ENCODE data around the gene DYRK2.

DYRK2 gene

DNA sequence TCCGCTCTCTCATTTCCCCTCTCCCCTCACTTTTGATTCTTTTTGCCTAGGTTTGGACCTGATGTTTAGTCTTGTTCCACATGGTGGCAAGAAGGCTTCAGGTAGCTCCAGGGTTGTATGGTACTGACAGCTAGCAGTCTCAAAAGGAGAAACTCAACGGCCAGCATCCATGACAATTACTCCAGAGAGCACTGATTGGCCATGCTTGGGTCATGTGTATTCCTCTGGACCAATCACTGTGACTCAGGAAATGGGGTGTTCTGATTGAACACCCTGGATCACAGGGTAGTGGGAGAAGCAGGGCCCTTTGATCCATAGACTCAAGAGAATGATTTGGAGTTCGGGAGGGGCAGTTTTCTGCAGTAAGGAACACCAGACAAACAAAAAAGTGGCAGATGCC is 45.3 kb downstream of the DYRK2 start:
- H3K27ac Mint-ChIP-seq, result no peak overlapping the region
- TF ChIP-seq, protein P1, sequence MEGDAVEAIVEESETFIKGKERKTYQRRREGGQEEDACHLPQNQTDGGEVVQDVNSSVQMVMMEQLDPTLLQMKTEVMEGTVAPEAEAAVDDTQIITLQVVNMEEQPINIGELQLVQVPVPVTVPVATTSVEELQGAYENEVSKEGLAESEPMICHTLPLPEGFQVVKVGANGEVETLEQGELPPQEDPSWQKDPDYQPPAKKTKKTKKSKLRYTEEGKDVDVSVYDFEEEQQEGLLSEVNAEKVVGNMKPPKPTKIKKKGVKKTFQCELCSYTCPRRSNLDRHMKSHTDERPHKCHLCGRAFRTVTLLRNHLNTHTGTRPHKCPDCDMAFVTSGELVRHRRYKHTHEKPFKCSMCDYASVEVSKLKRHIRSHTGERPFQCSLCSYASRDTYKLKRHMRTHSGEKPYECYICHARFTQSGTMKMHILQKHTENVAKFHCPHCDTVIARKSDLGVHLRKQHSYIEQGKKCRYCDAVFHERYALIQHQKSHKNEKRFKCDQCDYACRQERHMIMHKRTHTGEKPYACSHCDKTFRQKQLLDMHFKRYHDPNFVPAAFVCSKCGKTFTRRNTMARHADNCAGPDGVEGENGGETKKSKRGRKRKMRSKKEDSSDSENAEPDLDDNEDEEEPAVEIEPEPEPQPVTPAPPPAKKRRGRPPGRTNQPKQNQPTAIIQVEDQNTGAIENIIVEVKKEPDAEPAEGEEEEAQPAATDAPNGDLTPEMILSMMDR (IDR thresholded peaks at IDR 0.05; ENCODE audit: unreplicated experiment in 3 of 3), result no peak
- no peaks in the 10 kb centered on the region for H3K9me3 Mint-ChIP-seq
- no peaks in the 10 kb centered on the region for H3K4me1 Mint-ChIP-seq
- no peak overlapping the region for H3K4me3 Mint-ChIP-seq
- H3K27me3 Mint-ChIP-seq (ENCODE audit: low read depth), result no peaks in the 10 kb centered on the region
- no peaks in the 10 kb centered on the region for H3K36me3 Mint-ChIP-seq (ENCODE audit: low read depth)

DNA sequence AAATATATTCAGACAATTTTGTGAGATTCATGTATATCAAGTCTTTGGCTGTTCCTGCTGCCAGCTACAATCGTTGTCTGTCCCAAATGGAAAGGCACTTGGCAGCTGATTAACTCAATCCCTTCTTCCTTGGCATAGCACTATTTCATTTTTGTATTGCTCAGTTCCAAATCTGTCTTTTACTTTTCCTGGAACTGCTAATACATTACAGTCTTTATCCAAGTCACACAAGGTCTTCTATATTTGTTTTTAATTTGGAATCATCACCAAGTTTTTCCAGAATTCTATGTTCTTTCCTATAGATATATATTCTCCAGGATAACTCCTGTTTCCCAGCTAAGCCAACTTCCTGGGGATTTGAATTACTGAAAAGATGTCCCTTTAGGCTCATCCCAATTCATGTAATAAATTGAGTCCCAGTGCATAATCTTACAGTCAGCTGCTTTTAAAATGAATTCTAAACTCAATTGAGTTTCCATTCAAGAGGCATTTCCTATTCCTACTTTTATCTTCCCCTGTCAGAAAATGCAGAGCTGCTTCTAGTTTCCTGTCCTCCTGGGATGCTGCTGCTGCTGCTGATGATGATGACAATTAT is 45.9 kb downstream of the DYRK2 start:
- H3K4me3 Mint-ChIP-seq, result no peak overlapping the region
- no peaks in the 10 kb centered on the region for H3K9me3 Mint-ChIP-seq
- TF ChIP-seq, protein P1 (IDR thresholded peaks at IDR 0.05; ENCODE audit: unreplicated experiment in 3 of 3), result no peak
- H3K27ac Mint-ChIP-seq, result no peak overlapping the region
- no peaks in the 10 kb centered on the region for H3K4me1 Mint-ChIP-seq
- peaks cover 2% of the 10 kb centered on the region for H3K27me3 Mint-ChIP-seq (ENCODE audit: low read depth)
- no peaks in the 10 kb centered on the region for H3K36me3 Mint-ChIP-seq (ENCODE audit: low read depth)

DNA sequence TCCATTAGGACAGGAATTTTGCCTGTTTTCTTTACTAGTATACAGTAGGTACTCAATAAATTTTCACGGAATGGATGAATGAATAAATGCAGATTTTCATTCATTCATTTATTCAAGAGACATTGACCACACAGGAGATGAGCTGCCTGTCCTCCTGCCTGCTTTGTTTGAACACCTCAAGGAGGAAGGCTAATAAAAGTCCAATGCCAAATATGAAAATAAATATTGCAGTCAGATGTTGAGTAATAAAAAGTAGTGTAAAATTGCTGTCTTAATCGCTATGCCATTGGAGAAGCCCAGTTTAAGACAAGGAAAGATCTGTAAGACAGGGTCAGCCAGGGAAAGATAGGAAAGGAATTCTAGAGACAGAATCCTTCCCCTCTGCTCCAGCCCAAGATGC is 47.4 kb downstream of the DYRK2 start:
- H3K27ac Mint-ChIP-seq, result no peak overlapping the region
- peaks cover 7% of the 10 kb centered on the region for H3K27me3 Mint-ChIP-seq (ENCODE audit: low read depth)
- H3K9me3 Mint-ChIP-seq, result no peaks in the 10 kb centered on the region
- TF ChIP-seq, protein P1 (IDR thresholded peaks at IDR 0.05; ENCODE audit: unreplicated experiment in 3 of 3), result no peak
- no peak overlapping the region for H3K4me3 Mint-ChIP-seq
- no peaks in the 10 kb centered on the region for H3K36me3 Mint-ChIP-seq (ENCODE audit: low read depth)
- H3K4me1 Mint-ChIP-seq, result peaks cover 4% of the 10 kb centered on the region

DNA sequence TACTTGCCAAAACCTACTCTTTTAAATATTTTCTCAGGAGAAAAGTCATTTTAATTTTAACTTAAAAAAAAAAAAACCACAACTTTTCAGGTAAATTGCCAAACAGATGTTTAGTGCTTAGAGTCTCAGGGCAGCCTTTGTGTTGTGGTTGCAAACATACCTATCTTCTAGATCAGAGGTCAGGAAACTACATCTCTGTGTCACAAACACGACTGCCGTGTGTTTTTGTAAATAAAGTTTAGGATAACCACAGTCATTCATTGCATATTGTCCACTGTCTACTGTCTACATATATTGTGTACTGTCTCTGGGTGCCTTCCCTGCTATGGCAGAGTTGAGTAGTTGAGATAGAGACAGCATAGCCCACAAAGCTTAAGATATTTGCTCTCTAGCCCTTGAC is 48.9 kb downstream of the DYRK2 start:
- H3K4me1 Mint-ChIP-seq, result peaks cover 13% of the 10 kb centered on the region
- H3K27ac Mint-ChIP-seq, result no peak overlapping the region
- H3K27me3 Mint-ChIP-seq (ENCODE audit: low read depth), result peaks cover 18% of the 10 kb centered on the region
- no peak overlapping the region for H3K4me3 Mint-ChIP-seq
- TF ChIP-seq, protein P1 (IDR thresholded peaks at IDR 0.05; ENCODE audit: unreplicated experiment in 3 of 3), result no peak
- H3K36me3 Mint-ChIP-seq (ENCODE audit: low read depth), result no peaks in the 10 kb centered on the region
- no peaks in the 10 kb centered on the region for H3K9me3 Mint-ChIP-seq

DNA sequence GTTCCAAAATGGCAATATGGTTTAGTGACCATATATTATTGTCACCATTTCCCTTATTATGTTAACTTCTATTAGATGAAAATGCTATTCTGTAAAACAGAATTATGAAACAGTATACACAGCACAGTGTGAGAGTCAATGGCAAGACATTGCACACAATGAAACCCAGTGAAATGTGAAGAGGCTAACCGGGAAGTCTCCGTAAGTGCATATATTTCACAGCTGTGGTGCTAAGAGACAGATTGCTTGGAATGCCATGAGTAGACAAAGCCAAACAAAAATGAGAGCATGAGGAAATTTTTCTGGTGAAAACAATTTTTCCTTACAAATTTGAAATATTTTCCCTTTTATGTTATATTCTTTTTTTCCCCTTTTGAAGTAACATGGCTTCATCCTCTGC is 49.4 kb downstream of the DYRK2 start:
- Mint-ChIP-seq H3K9me3 (no peaks in the 10 kb centered on the region), H3K27ac (no peak overlapping the region), H3K4me1 (peaks cover 13% of the 10 kb centered on the region), H3K27me3 (ENCODE audit: low read depth) (peaks cover 22% of the 10 kb centered on the region), H3K4me3 (no peak overlapping the region), H3K36me3 (ENCODE audit: low read depth) (no peaks in the 10 kb centered on the region)
- TF ChIP-seq, protein P1 (IDR thresholded peaks at IDR 0.05; ENCODE audit: unreplicated experiment in 3 of 3), result no peak
